Immature natural killer cell (primary cell): ENCODE measurements around the gene CENPX. TPM values are rescaled to one million over a fixed set of nuclear protein-coding genes. Genes with fewer than 3 reads are reported as not detected.

Experiments
- DNase-seq, 3 donors: peaks; one replicate each; pipeline ENCODE4 v3.0.0; 2022; ENCODE audit warnings: mixed read lengths in 1 of 3
- H3K27ac Mint-ChIP-seq, 6 donors: one replicate each; pipeline ENCODE4 v1.8.0; 2020; ENCODE audit warnings: mixed read lengths in 6 of 6, mild to moderate bottlenecking in 5 of 6, inconsistent platforms in 4 of 6, moderate library complexity in 3 of 6
- H3K27me3 Mint-ChIP-seq, 3 donors: one replicate each; pipeline ENCODE4 v1.8.0; 2020 to 2021; ENCODE audit warnings: low read depth in 3 of 3, mild to moderate bottlenecking in 3 of 3, mixed read lengths in 3 of 3, moderate library complexity in 3 of 3, inconsistent platforms in 1 of 3
- H3K36me3 Mint-ChIP-seq, 3 donors: one replicate each; pipeline ENCODE4 v1.8.0; 2020; ENCODE audit warnings: mixed read lengths in 3 of 3, inconsistent platforms in 2 of 3, mild to moderate bottlenecking in 2 of 3
- H3K4me1 Mint-ChIP-seq, 2 donors: one replicate each; pipeline ENCODE4 v1.8.0; 2020; ENCODE audit warnings: inconsistent platforms in 2 of 2, mild to moderate bottlenecking in 2 of 2, mixed read lengths in 2 of 2, moderate library complexity in 1 of 2
- H3K4me3 Mint-ChIP-seq, 5 donors: one replicate each; pipeline ENCODE4 v1.8.0; 2020; ENCODE audit warnings: mild to moderate bottlenecking in 5 of 5, mixed read lengths in 5 of 5, inconsistent platforms in 3 of 5, moderate library complexity in 3 of 5
- H3K9me3 Mint-ChIP-seq, 6 donors: one replicate each; pipeline ENCODE4 v1.8.0; 2020; ENCODE audit warnings: mild to moderate bottlenecking in 6 of 6, mixed read lengths in 6 of 6, inconsistent platforms in 4 of 6, moderate library complexity in 3 of 6
- polyA plus RNA-seq, 3 donors: library from polyadenylated mRNA; unstranded; fragments of 300-500 nt; fragmentation: Illumina TruSeq; gene quantifications; one replicate each; pipeline ENCODE4 v1.2.3, GENCODE V29; 2021

CENPX gene
- polyA plus RNA-seq, 3 donors from 2014 or later, result 70.0 to 104 (median 100) TPM

DNA sequence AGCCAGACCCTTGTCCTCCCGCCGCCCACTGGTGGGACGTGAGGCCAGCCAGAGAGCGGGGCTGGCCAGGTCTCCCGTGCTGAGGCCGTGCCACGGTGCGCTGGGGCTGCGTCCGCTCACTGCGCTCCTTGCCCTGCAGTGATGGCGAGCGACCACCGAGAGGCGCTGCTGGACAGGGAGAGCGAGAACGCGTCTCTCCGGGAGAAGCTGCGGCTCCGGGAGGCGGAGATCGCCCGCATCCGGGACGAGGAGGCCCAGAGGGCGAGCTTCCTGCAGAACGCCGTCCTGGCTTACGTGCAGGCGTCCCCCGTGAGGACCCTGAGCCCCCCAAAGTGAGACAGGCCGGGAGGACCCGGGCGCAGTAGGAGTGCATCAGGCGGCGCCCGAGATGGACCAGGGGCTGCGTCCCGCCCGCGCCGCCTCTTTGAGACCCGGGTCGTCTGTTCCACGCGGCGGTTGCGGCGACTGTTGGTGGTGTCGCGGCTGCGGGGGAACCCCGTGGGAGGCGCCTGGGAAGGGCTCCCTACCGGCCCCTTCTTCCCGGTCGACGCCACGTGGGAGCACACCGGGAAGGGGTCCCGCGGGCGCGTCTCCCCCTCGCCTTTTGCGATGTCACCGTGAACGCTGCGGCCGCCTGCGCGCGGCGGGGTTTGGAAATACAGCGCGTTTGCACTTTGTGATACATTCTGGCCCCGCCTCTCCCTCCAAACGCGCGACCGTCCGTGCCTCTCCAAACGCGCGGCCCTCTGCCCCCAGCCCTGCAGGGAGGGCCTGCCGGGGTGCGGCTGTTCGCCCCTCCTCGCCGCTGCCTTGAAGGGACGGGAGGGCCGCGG, 8.0 kb upstream of the CENPX start:
- Mint-ChIP-seq H3K27me3 (peaks cover 2 to 3% (median 2%) of the 10 kb centered on the region in 3 donors), H3K27ac (no peak overlapping the region)

DNA sequence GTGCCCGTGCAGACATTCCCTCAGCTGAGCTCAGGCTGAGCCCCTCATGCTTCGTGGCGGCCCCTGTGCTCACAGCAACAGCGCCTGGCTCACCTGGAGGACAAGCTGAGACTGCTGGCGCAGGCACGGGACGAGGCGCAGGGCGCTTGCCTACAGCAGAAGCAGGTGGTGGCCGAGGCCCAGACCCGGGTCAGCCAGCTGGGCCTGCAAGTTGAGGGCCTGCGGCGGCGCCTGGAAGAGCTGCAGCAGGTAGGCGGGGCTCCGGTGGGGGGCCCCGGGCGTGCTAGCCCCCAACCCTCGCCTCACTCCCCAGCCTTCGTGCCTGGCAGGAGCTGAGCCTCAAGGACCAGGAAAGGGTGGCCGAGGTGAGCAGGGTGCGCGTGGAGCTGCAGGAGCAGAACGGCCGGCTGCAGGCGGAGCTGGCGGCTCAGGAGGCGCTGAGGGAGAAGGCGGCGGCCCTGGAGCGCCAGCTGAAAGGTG, 7.4 kb upstream of the CENPX start:
- no peak for DNase-seq
- Mint-ChIP-seq H3K9me3 (no peaks in the 10 kb centered on the region), H3K27me3 (peaks cover 2 to 3% (median 2%) of the 10 kb centered on the region in 3 donors), H3K4me3 (peak overlapping the region in 2 of 5 donors; percentile 62 to 75), H3K27ac (no peak overlapping the region), H3K4me1 (peaks cover 2 to 11% of the 10 kb centered on the region in 2 donors), H3K36me3 (peaks cover 0 to 1% (median under 1%) of the 10 kb centered on the region in 3 donors)

More for the DNA sequence above, 8.0 kb upstream of the CENPX start:
- Mint-ChIP-seq H3K9me3 (no peaks in the 10 kb centered on the region), H3K36me3 (peaks cover 0 to 6% (median 3%) of the 10 kb centered on the region in 3 donors), H3K4me3 (peak overlapping the region; percentile 76 to 82 (median 81)), H3K4me1 (peaks cover 7 to 18% of the 10 kb centered on the region in 2 donors)
- DNase-seq, result peak; percentile 76 to 81 (median 78)

DNA sequence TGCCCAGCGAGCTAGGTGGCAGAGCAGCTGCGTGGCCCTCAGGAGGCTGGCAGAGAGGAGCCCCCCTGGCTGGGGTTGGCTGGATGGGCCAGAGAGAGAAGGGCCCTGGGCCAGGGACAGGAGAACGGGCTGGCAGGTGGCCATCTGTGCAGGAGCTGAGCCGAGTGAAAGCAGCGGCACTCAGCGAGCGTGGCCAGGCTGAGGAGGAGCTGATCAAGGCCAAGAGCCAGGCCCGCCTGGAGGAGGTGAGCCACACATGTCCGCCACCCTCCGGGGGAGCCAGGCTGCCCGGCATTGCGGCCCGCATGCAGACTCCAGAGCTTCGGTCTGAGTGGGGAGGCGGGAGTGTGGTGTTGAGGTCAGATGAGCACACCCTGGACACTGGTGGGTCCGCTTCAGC, 6.7 kb upstream of the CENPX start:
- Mint-ChIP-seq H3K27me3 (peaks cover 2% of the 10 kb centered on the region in 3 donors), H3K9me3 (no peaks in the 10 kb centered on the region), H3K4me1 (peaks cover 0 to 9% of the 10 kb centered on the region in 2 donors), H3K4me3 (peak overlapping the region in 3 of 5 donors; percentile 62 to 75 (median 65)), H3K36me3 (no peaks in the 10 kb centered on the region), H3K27ac (no peak overlapping the region)
- no peak for DNase-seq

DNA sequence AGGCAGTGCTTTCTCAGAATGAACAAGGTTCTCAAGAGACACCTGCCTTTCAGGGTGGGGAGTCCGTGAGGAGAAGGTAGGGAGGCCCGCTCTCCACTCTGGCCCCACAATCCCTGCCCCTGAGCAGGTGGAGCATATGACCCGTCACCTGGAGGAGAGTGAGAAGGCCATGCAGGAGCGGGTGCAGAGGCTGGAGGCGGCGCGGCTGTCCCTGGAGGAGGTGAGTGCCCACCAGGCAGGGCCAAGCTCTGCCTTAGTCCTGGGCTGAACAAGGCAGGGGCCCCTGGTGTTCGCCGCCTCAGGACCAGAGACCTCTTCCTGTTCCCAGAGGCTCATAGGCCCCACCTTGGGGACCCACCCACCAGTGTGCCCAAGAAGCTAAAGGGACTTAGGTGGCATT, 6.3 kb upstream of the CENPX start:
- H3K4me1 Mint-ChIP-seq, result peaks cover 2 to 11% of the 10 kb centered on the region in 2 donors
- H3K27me3 Mint-ChIP-seq, result peaks cover 2% of the 10 kb centered on the region in 3 donors
- H3K4me3 Mint-ChIP-seq, result peak overlapping the region in 2 of 5 donors; percentile 18 to 52
- H3K36me3 Mint-ChIP-seq, result no peaks in the 10 kb centered on the region
- no peak overlapping the region for H3K27ac Mint-ChIP-seq
- DNase-seq, result no peak
- no peaks in the 10 kb centered on the region for H3K9me3 Mint-ChIP-seq

DNA sequence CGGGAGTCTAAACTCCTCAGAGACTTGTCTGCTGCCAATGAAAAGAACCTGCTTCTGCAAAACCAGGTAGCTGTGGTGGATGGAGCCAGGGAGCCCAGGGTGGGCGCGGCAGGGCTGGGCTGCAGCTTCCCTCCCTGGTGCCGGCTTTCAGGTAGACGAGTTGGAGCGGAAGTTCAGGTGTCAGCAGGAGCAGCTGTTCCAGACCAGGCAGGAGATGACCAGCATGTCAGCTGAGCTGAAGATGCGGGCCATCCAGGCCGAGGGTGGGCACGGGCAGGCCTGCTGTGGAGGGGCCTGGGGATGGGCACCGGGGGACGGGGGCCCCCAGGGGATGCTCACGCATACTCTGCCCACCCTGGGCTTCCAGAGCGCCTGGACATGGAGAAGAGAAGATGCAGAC, 5.6 kb upstream of the CENPX start:
- Mint-ChIP-seq H3K9me3 (no peaks in the 10 kb centered on the region), H3K4me3 (peak overlapping the region in 1 of 5 donors; percentile 9), H3K27ac (no peak overlapping the region), H3K27me3 (peaks cover 2% of the 10 kb centered on the region in 3 donors), H3K36me3 (no peaks in the 10 kb centered on the region), H3K4me1 (peaks cover 5 to 14% of the 10 kb centered on the region in 2 donors)
- no peak for DNase-seq

DNA sequence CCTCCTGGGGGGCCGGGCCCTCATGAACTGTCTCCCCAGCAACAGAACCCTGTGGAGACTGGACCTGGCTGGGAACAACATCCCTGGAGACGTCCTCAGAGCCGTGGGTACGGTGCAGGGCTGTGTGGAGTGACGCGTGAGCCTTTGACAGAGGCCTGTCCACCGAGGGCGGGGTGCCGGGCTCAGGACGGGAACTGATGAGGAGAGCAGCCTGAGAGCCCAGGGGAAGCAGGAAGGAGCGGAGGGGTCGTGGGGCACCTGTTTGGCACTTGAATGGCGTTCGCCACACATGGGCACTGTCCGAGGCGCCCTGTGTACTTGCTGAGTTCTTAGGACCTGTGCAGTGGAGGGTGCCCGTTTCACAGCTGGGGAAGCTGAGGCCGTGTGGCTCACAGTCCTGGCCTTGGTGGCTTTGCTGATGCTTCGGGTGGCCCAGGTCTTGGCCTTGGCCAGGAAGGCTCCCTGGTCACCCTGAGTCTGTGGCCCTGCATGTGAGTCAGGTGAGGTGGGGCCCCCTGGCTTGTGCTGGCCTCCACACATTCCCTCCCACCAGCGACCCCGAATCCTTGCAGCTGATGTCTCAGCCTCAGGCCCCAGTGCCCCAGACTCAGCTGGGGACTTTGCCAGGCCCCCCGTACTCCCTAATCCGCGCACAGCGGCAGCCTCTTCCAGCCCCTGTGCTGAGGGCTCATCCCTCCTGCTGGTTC, 2.9 kb upstream of the CENPX start:
- H3K9me3 Mint-ChIP-seq, result no peaks in the 10 kb centered on the region
- peaks cover 15 to 25% of the 10 kb centered on the region in 2 donors for H3K4me1 Mint-ChIP-seq
- no peaks in the 10 kb centered on the region for H3K36me3 Mint-ChIP-seq
- no peak for DNase-seq
- H3K27ac Mint-ChIP-seq, result no peak overlapping the region
- peaks cover 2 to 7% (median 6%) of the 10 kb centered on the region in 3 donors for H3K27me3 Mint-ChIP-seq
- no peak overlapping the region for H3K4me3 Mint-ChIP-seq

DNA sequence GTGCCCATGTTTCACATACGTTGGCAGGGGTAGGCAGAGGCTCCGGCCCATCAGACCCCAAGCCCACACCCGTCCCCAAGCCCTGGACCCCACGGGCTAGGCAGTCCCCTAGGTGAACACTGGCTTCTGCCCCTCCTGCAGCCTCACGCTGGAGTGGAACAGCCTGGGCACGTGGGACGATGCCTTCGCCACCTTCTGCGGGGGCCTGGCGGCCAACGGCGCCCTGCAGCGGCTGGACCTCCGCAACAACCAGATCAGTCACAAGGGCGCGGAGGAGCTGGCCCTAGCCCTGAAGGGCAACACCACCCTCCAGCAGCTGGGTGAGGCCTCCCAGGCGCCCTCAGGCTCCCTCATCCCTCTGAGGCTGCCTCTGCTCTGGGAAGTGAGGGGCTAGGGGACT, 2.2 kb upstream of the CENPX start:
- Mint-ChIP-seq H3K4me3 (no peak overlapping the region), H3K27ac (no peak overlapping the region), H3K9me3 (no peaks in the 10 kb centered on the region)

DNA sequence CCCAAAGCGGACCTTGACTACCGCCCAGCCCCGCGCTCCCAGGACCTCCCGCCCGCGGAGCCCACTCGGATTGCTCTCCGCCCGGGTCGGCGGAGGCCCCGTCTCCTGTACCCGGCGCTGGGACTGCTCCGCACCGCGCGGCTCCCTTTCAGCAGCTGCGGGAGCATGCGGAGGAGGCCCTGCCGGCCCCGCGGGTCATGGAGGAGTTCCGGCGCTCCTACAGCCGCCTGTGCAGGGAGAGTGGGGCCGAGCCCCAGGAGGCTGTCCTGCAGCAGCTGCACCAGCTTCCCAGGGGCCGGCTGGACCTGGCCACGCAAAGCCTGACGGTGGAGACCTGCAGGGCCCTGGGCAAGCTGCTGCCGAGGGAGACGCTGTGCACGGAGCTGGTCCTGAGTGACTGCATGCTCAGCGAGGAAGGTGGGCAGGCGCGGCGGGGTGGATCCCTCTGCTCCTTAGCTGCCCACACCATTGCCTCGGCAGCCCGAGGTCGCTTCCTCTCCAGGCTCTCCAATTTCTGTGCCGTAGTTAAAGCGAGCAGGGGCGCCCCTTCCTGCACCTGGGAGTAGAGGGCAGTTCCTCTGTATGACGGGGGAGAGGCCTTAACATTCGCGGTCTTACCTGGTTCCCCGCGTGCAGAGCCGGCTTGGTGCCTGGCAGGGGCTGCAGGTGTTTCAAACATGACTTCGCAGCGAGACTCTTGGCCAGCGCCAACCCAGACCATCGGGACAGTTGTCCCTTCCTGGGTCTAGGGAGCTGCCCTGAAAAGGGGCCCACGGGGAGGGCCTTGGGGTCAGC, 966 bp upstream of the CENPX start:
- peak overlapping the region; percentile 69 to 87 (median 82) for H3K4me3 Mint-ChIP-seq
- no peaks in the 10 kb centered on the region for H3K9me3 Mint-ChIP-seq
- H3K36me3 Mint-ChIP-seq, result no peaks in the 10 kb centered on the region
- H3K27ac Mint-ChIP-seq, result peak overlapping the region in 1 of 6 donors; percentile 14
- H3K4me1 Mint-ChIP-seq, result peaks cover 15 to 20% of the 10 kb centered on the region in 2 donors
- no peak for DNase-seq
- H3K27me3 Mint-ChIP-seq, result peaks cover 0 to 7% (median 6%) of the 10 kb centered on the region in 3 donors

More for the DNA sequence above, 2.2 kb upstream of the CENPX start:
- Mint-ChIP-seq H3K4me1 (peaks cover 15 to 23% of the 10 kb centered on the region in 2 donors), H3K36me3 (no peaks in the 10 kb centered on the region), H3K27me3 (peaks cover 0 to 7% (median 6%) of the 10 kb centered on the region in 3 donors)
- DNase-seq, result no peak

DNA sequence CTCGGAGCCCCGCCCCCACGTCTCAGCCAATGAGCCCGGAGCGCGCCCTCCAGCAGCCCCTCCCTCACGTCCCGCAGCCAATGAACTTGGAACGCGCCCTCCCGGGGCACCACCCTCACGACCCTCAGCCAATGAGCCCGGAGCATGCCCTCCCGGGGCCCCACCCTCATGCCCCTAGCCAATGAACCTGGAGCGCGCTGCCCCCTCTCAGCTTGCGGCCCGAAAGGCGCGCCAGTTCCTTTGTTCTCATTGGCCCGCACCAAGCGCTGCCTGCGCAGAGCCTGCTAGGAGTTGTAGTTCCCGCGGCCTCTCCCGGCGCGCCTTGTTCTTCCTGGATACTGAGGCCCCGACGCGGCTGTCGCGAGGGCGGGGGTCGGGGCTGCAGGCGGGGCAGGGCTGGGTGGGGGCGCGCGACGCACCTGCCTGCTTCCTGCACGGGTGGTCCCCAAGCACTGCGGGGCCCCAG, 336 bp upstream of the CENPX start, which contains the start of gene LRRC45:
TSS of gene LRRC45 (plus strand) at position 325 of the 466 bp plus-strand sequence. CDS start 339 bp downstream, outside the sequence.
- DNase-seq, result peak; percentile 99 to 100 (median 100)
- H3K27ac Mint-ChIP-seq, result peak within 1 kb of the TSS in 4 of 6 donors; percentile 65 to 85 (median 68)
- no peaks in the 10 kb centered on the region for H3K36me3 Mint-ChIP-seq
- peaks cover 0 to 7% (median 6%) of the 10 kb centered on the region in 3 donors for H3K27me3 Mint-ChIP-seq
- peak within 1 kb of the TSS; percentile 82 to 87 (median 83) for H3K4me3 Mint-ChIP-seq
- H3K9me3 Mint-ChIP-seq, result no peaks in the 10 kb centered on the region
- peaks cover 15 to 20% of the 10 kb centered on the region in 2 donors for H3K4me1 Mint-ChIP-seq

DNA sequence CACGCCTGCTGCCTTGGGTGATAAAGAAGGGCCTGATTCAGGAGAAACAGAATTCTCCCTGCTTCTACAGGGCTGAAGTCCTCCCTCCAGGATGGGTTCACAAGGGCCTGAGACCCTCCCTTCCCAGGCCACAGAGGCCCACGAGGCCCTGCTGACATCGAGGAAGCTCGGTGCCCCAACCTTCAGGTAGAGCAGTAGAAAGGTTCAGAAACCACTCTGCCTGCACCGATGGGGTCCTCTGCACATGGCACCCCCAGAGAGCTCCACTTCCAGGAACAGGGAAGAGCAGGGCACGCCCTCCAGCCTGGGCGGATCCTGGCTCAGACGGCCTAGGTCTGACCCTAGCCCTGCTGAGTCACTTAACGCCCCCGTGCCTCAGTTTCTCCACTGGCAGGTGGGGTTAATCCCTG, 773 bp downstream of the CENPX start:
- Mint-ChIP-seq H3K36me3 (no peaks in the 10 kb centered on the region), H3K27me3 (peaks cover 2 to 6% (median 5%) of the 10 kb centered on the region in 3 donors), H3K27ac (peak overlapping the region; percentile 30 to 85 (median 60)), H3K4me1 (peaks cover 15 to 20% of the 10 kb centered on the region in 2 donors), H3K4me3 (peak overlapping the region; percentile 82 to 87 (median 83)), H3K9me3 (no peaks in the 10 kb centered on the region)
- DNase-seq, result no peak

DNA sequence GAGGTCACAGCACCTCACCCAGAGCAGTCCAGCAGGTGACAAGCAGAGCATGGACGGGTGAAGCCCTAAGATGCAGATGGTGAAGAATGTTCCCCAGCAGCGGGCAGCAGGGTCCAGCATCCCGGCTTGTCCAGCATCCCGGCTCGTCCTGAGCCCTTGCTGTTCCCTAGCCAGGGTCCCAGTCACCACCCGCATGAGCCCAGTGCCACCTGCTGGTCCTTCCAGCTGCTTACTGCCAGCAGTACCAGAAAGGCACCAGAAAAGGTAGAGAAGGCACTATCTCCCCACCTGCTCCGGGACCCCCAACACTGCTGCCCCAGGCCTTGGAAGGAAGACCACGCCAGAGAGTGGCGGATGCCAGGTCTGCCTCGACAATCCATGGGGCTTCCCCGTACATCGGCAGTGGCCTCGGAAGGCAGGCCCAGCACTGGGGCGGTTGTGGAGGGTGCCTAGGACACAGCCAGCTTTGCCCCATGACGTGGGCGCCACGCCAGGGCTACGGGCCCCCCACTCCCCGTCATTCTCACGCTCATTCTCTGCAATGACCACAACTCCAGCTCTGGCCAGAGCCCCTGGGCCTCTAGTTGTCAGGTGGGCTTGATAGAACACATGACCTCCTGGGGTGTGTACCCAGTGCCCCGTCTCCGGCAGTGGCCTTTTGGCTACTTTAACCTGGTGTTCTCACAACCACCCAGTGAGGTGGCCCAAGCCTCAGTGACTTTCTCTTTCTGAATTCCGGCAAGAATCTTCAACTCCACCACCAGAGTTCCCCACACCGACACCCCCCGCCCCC, 1.4 kb downstream of the CENPX start:
- peak in 2 of 3 donors; percentile 17 to 20 for DNase-seq
- H3K27me3 Mint-ChIP-seq, result peaks cover 2 to 6% (median 5%) of the 10 kb centered on the region in 3 donors
- H3K4me3 Mint-ChIP-seq, result peak overlapping the region; percentile 82 to 87 (median 83)
- no peaks in the 10 kb centered on the region for H3K36me3 Mint-ChIP-seq
- H3K27ac Mint-ChIP-seq, result peak overlapping the region in 5 of 6 donors; percentile 30 to 85 (median 53)
- H3K9me3 Mint-ChIP-seq, result no peaks in the 10 kb centered on the region
- H3K4me1 Mint-ChIP-seq, result peaks cover 15 to 20% of the 10 kb centered on the region in 2 donors

DNA sequence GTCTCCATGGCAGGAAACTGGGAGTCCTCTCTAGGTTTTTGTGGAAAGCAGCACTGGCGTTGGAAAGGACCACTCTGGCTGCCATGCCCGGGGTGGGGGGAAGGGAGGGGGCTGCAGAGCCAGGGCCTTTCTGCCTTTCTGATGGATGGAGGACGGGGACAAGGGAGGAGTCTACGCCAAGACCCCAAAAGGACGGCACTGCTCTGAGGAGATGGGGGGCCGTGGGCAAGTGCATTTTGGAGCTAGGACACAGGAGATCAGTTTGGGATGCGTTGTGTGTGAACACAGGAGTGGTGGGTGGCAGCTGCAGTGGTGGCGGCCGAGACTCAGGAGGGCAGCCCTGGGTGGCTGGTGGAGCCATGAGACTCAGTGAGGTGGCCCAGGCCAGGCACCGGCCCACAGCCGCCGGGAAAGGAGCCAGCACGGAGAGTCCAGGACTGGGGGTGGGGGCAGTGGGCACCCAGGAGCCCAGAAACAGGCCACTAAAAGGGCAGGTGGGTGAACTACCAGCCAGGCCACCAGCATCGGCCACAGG, 2.0 kb downstream of the CENPX start:
- no peaks in the 10 kb centered on the region for H3K36me3 Mint-ChIP-seq
- H3K27ac Mint-ChIP-seq, result no peak overlapping the region
- no peak for DNase-seq
- no peaks in the 10 kb centered on the region for H3K9me3 Mint-ChIP-seq
- peak overlapping the region in 4 of 5 donors; percentile 21 to 82 (median 46) for H3K4me3 Mint-ChIP-seq
- H3K27me3 Mint-ChIP-seq, result peaks cover 2 to 6% (median 5%) of the 10 kb centered on the region in 3 donors
- peaks cover 15 to 19% of the 10 kb centered on the region in 2 donors for H3K4me1 Mint-ChIP-seq
